NCI-H345 (cell line): Measurements from ENCODE around the gene PDE9A.

Experiments
- DNase-seq: peaks from one replicate; lab custom pipeline; 2025; lab: John Stamatoyannopoulos, UW

PDE9A gene

DNA sequence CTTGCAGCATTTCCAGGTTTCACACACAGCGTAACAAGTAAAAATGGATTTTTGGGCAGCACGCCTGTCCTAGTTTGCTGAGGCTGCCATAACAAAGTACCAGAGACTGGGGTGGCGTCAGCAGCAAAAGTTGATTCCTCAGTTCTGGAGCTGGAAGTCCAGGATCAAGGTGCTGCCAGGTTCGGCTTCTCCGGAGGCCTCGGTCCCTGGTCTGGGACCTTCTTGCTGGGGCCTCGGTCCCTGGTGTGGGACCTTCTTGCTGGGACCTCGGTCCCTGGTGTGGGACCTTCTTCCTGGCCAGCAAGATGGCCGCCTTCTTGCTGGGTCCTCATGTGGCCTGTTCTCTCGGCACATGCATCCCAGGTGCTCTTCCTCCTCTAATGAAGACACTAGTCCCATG is 104.0 kb downstream of the PDE9A start:
- no peak for DNase-seq

GRCh38 chr21:42757826-42758655 is 104.6 kb downstream of the PDE9A start:
- DNase-seq = no peak

DNA sequence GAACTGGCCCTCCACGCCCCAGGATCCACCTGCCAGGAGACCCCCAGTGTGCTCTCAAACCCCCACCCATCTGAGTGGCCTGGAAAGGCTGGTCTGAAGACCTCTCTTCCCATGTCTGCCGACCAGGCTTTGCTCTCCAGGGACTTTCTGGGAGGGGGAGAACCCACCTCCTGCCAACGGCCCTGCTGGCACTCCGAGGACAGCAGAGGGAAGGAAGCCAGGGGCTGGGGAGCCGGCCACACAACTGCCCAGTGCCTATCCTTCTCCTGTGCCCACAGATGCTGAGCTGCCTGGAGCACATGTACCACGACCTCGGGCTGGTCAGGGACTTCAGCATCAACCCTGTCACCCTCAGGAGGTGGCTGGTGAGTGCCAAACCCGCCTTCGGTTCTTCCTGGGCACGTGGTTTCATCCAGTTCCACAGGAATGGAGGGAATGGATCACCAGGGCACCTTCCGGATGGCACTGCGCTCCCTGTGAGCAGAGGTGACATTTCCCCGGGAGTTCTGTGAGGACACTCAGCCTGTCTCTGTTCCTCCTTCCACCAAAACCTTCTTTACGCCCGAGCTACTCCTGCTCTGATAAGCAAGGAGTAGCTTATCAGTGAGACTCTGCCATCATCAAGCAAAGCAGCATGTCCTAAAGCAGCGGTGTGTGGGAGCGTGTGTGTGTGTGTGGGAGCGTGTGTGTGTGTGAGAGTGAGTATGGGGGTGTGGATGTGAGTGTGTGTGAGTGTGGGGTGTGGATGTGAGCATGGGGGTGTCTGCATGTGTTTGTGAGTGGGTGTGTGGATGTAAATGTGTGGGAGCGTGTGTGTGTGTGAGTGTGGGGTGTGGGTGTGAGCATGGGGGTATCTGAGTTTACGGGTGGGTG is 105.5 kb downstream of the PDE9A start:
- DNase-seq = no peak

- DNase-seq = no peak
These were observed 106.1 kb downstream of the PDE9A start for GRCh38 chr21:42759594-42759927.

- DNase-seq = no peak
These were observed 107.0 kb downstream of the PDE9A start for GRCh38 chr21:42760361-42760950.

- peak; percentile 20 for DNase-seq
These were observed 107.7 kb downstream of the PDE9A start for GRCh38 chr21:42760951-42761751.

GRCh38 chr21:42761776-42762335 is 108.4 kb downstream of the PDE9A start:
- no peak for DNase-seq

GRCh38 chr21:42763581-42764442 is 110.4 kb downstream of the PDE9A start:
- DNase-seq = no peak

DNA sequence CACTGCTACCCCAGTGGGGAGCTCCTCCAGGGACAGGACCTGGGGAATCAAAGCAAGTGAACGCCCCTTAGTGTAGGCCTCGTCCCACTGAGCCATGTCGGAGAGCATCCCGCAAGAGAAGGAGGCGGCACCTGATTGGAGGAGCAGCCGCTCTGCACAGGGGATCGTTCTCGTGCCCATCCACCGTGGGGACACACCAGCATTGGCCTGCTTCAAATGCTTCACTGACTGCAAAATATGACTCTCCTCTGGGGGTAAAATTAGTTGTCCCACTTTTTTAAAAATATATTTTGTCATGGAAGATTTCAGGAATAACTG is 111.0 kb downstream of the PDE9A start:
- no peak for DNase-seq

- DNase-seq = no peak
These were observed 111.5 kb downstream of the PDE9A start for GRCh38 chr21:42764883-42765282.

GRCh38 chr21:42765656-42766055 is 112.2 kb downstream of the PDE9A start:
- no peak for DNase-seq

DNA sequence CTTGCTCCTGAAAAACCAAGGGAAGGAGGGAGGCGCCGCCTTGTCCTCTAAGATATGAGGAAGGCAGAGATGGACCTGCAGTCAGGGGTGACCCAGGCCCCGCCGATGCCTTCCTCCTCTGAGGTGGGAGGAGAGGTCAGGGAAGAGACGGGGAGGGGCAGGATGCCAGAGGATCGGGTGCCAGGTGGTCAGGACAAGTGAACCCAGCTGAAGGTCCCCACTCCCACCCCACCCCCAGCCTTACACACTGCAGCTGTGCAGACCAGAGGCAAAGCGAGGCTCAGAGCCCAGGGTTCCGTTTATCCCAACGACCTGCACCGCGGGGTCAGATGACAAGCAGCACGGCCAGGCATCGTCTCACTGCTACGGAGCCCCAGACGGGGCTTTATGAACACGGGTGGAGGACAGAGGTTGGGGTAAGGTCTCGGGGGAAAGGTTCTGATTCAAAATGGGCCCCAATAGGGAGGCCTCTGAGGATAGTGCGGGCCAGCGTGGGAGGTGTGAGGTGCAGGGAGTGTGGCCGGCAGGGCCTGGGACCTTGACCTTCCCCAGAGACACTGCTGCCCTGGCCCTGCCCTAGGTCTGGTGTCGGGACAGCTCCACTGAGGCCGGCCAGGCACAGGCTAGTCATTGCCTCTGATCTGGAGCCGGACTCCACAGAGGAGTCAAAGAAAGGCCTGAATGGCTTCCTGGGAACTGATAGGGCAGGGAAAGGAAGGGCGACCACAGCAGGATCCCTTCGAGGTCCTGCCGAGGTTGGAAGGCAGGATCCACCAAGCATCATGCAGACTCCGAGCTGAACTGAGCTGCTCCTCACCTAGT is 113.5 kb downstream of the PDE9A start:
- no peak for DNase-seq

- no peak for DNase-seq
These were observed 114.1 kb downstream of the PDE9A start for GRCh38 chr21:42767561-42767835.

GRCh38 chr21:42768324-42769121 is 115.1 kb downstream of the PDE9A start:
- DNase-seq = no peak

DNA sequence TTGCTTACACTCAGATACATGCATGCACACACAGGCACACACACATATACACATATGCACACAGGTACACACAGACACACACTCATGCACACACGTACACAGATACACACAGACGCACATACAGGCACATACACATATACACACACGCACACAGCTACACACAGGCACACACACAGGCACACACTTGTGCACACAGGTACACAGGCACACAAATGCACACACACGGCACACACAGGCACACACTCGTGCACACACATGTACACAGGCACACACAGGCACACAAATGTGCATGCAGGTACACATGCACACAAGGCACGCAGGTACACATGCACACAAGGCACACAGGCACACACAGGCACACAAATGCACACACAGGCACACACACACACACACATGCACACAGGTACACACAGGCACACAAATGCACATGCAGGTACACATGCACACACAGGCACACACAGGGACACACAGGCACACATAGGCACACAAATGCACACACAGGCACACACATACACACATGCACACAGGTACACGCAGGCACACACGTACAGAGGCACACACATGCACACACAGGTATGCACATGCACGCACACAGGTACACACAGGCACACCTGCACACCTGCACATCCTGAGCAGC is 115.9 kb downstream of the PDE9A start:
- no peak for DNase-seq

GRCh38 chr21:42769820-42770716 is 116.6 kb downstream of the PDE9A start:
- no peak for DNase-seq

GRCh38 chr21:42770717-42771502 is 117.5 kb downstream of the PDE9A start:
- no peak for DNase-seq
